Left lung (tissue), 10 donors: ENCODE data around the gene IRF8. TPM values are rescaled to one million over a fixed set of nuclear protein-coding genes. Genes with fewer than 3 reads are reported as not detected.
"Not testable (repeated sequence)": the region's sequence is repeated elsewhere in the genome, so short reads cannot be mapped to it uniquely, and the experiment has no call there.

Experiments
- ATAC-seq: fragments of 200-7000 bp; cut with Tn5 transposase; one replicate; pipeline ENCODE4 v1.9.1; 2020; ENCODE audit warnings: moderate library complexity
- DNase-seq, 4 donors: peaks; one replicate each; pipeline ENCODE4 v3.0.0-alpha.2; 2013 to 2020
- H3K27ac ChIP-seq, 2 donors: fragments of 200-600 bp; sonication (generic) in 1 of 2; one replicate each; pipeline versions ENCODE4 v1.5.0 to v1.8.0; 2020 to 2021
- H3K27me3 ChIP-seq, 2 donors: fragments of 200-600 bp; sonication (generic) in 1 of 2; one replicate each; pipeline versions ENCODE4 v1.5.0 to v1.8.0; 2020 to 2021
- H3K36me3 ChIP-seq, 2 donors: fragments of 200-600 bp; sonication (generic) in 1 of 2; one replicate each; pipeline versions ENCODE4 v1.5.0 to v1.8.0; 2020 to 2021
- H3K4me1 ChIP-seq, 2 donors: fragments of 200-600 bp; one replicate each; pipeline ENCODE4 v1.8.0; 2021
- H3K4me3 ChIP-seq, 2 donors: fragments of 200-600 bp; sonication (generic) in 1 of 2; one replicate each; pipeline versions ENCODE4 v1.5.0 to v1.8.0; 2020 to 2021; ENCODE audit warnings: mild to moderate bottlenecking in 1 of 2
- H3K9me3 ChIP-seq, 2 donors: fragments of 200-600 bp; sonication (generic) in 1 of 2; one replicate each; pipeline versions ENCODE4 v1.5.0 to v1.8.0; 2020 to 2021
- intact Hi-C, 2 donors: fragments of 100-400 bp; cut with DNase I; formaldehyde crosslinking; loops; one replicate each; pipeline versions ENCODE4 v1.11.2 to v1.14.2; 2022
- polyA plus RNA-seq, 6 donors: library from polyadenylated mRNA; unstranded; fragments of 120-200 nt; gene quantifications; one replicate each; pipeline ENCODE4 v1.2.1, GENCODE V29; 2013; ENCODE audit not compliant: insufficient read length in 6 of 6
- total RNA-seq, 2 donors: library from RNA; stranded (reverse); fragmentation: NEBNext Ultra II Directional; extraction: Animal tissue kit (Norgen Biotek cat#: 25700); gene quantifications; one replicate each; pipeline ENCODE4 v1.2.1, GENCODE V29; 2021
- TF ChIP-seq, protein P1 (sequence below), 2 donors: fragments of 200-600 bp; sonication (generic) in 1 of 2; IDR thresholded peaks; one replicate each; pipeline versions ENCODE4 v1.5.0 to v1.8.0; 2021; ENCODE audit warnings: antibody characterized with exemption in 2 of 2
- donor health status: DM: no; HTN: yes; CAD: no.
- donor health status: DM: no; HTN: no; CAD: no.

The IRF8 gene
- total and polyA plus RNA-seq, 8 donors: 9.8 to 33.6 (median 15.2) TPM

DNA sequence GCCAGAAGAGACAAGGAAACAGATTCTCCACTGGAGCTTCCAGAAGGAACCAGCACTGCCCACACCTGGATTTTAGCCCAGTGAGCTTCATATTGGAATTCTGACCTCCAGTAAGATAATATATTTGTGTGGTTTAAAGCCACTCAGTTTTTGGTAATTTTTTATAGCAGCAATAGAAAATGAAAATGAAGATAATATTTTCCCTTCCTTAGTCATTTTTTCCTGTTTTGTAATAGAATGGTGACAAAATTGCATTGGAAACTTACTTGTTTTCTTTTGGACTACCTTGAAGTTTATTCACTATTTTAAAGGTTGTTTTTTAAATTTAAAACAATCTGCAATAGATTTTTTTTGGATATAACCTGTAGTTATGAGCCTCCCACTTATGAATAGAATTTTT lies 29.8 kb upstream of the IRF8 start:
- Histone ChIP-seq H3K36me3 (no peaks in the 10 kb centered on the region), H3K27ac (no peak overlapping the region), H3K27me3 (no peaks in the 10 kb centered on the region), H3K9me3 (no peaks in the 10 kb centered on the region), H3K4me1 (peaks cover 0 to 36% of the 10 kb centered on the region in 2 donors), H3K4me3 (no peak overlapping the region)
- no peak for ATAC-seq
- intact Hi-C loops: no loop called here
- TF ChIP-seq, protein P1, sequence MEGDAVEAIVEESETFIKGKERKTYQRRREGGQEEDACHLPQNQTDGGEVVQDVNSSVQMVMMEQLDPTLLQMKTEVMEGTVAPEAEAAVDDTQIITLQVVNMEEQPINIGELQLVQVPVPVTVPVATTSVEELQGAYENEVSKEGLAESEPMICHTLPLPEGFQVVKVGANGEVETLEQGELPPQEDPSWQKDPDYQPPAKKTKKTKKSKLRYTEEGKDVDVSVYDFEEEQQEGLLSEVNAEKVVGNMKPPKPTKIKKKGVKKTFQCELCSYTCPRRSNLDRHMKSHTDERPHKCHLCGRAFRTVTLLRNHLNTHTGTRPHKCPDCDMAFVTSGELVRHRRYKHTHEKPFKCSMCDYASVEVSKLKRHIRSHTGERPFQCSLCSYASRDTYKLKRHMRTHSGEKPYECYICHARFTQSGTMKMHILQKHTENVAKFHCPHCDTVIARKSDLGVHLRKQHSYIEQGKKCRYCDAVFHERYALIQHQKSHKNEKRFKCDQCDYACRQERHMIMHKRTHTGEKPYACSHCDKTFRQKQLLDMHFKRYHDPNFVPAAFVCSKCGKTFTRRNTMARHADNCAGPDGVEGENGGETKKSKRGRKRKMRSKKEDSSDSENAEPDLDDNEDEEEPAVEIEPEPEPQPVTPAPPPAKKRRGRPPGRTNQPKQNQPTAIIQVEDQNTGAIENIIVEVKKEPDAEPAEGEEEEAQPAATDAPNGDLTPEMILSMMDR (IDR thresholded peaks at IDR 0.05): no peak
- no peak for DNase-seq

DNA sequence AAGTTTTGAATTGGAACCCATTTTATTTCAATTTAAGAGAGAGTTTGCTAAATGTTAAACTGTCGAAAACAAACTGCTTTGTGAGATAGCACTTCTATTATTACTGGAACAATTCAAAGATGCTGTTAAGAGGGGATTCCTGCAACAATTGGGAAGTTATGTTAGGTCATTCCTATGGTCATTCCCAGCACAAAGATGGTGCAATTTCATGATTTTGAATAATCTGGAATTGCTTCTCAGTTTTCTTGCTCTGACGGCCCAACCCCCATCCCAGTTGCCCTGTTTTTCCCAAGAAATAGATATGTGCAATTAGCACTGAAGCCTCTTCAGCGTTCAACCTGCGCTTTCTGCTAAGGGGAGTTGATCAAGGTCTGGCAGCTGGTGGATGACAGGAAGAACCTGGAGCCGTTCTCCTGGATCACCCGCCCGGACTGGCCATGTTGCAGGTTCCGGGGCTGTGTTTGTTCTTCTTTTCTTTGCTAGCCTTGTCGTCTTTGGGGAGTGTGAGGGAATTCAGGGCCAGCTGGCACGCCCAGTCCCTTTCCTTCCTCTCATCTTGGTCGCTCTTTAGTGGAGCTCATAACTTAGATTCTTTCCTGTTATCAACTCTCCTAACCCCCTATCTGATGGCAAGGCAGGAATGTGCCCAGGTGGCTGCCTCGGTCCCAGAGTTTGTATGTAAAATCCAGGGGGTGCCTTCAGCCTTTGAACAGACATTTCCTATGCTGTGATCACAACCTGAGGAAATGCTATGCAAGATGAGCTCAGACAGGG lies 29.0 kb upstream of the IRF8 start:
- ATAC-seq (peak; percentile 57), DNase-seq (no peak)
- Histone ChIP-seq H3K4me3 (no peak overlapping the region), H3K9me3 (no peaks in the 10 kb centered on the region), H3K4me1 (peaks cover 0 to 36% of the 10 kb centered on the region in 2 donors), H3K36me3 (no peaks in the 10 kb centered on the region), H3K27me3 (no peaks in the 10 kb centered on the region), H3K27ac (peak overlapping the region; percentile 53 to 75)
- intact Hi-C loops: no loop called here
- TF ChIP-seq, protein P1 (IDR thresholded peaks at IDR 0.05): no peak

DNA sequence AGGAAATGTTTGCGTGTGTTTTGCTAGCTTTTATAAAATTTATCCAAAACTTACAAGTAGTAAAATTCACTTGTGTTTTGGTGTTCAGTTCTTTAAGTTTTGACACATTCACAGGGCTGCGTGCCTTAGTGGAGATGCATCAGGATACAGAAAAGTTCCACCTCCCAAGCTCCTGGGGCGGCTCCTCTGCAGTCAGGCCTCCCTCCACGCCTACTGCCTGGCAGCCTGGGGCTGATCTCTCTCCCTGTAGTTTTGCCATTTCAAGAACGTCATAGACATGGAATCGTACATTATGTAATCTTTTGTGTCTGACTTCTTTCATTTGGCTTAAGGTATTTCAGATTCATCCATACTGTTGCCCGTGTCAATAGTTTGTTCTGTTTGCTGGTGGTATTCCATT lies 27.2 kb upstream of the IRF8 start:
- H3K4me1 ChIP-seq: peaks cover 0 to 36% of the 10 kb centered on the region in 2 donors
- H3K4me3 ChIP-seq: no peak overlapping the region
- no peak for ATAC-seq
- no peak for DNase-seq
- H3K27me3 ChIP-seq: no peaks in the 10 kb centered on the region
- H3K36me3 ChIP-seq: no peaks in the 10 kb centered on the region
- H3K27ac ChIP-seq: no peak overlapping the region
- TF ChIP-seq, protein P1 (IDR thresholded peaks at IDR 0.05): no peak
- H3K9me3 ChIP-seq: no peaks in the 10 kb centered on the region
- intact Hi-C loops: no loop called here

DNA sequence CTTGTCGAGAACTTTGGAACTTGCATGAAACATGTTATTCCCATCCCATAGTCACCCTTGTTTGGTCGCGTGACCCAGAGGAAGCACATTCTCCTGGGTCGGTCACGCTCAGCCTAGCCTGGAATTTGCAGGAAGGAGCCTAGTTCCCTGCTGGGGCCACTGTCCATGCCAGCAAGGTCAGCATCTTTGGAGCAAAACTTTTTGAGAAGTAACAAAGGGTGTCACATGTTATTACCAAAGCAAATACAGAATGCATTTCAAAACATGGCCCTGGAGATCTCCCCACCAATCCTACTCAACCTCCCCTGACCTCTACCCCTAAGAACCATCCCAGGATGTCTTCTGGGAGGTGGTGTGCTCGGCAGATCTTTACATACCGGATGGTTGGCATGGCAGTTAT lies 26.2 kb upstream of the IRF8 start:
- Histone ChIP-seq H3K4me3 (no peak overlapping the region), H3K4me1 (peaks cover 0 to 36% of the 10 kb centered on the region in 2 donors), H3K36me3 (no peaks in the 10 kb centered on the region), H3K27me3 (no peaks in the 10 kb centered on the region), H3K9me3 (no peaks in the 10 kb centered on the region), H3K27ac (peak overlapping the region in 1 of 2 donors; percentile 48)
- ATAC-seq: peak; percentile 76
- intact Hi-C loops: no loop called here
- DNase-seq: peak in 1 of 4 donors; percentile 75
- TF ChIP-seq, protein P1 (IDR thresholded peaks at IDR 0.05): no peak

DNA sequence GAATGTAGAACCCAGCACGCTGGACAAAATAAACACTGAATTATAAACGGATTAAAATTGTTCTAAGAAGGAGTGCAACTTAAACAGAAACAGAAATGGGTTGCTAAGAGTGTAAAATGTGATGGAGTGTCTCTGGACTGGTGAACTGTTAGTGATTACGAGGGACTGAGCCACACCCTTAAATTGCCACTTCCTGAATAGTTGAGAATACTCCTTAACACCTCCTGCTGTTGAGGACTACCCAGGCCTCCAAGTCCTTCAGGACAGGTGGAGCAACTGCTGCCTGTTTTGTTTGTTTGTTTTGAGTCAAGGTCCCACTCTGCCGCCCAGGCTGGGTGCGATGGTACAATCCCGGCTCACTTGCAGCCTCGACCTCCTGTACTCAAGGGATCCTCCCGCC lies 25.8 kb upstream of the IRF8 start:
- TF ChIP-seq, protein P1 (IDR thresholded peaks at IDR 0.05): no peak
- H3K4me3 ChIP-seq: no peak overlapping the region
- H3K9me3 ChIP-seq: no peaks in the 10 kb centered on the region
- H3K4me1 ChIP-seq: peaks cover 0 to 36% of the 10 kb centered on the region in 2 donors
- H3K27ac ChIP-seq: peak overlapping the region in 1 of 2 donors; percentile 48
- no peaks in the 10 kb centered on the region for H3K27me3 ChIP-seq
- intact Hi-C loops: no loop called here
- H3K36me3 ChIP-seq: no peaks in the 10 kb centered on the region
- ATAC-seq: peak; percentile 57
- no peak for DNase-seq

DNA sequence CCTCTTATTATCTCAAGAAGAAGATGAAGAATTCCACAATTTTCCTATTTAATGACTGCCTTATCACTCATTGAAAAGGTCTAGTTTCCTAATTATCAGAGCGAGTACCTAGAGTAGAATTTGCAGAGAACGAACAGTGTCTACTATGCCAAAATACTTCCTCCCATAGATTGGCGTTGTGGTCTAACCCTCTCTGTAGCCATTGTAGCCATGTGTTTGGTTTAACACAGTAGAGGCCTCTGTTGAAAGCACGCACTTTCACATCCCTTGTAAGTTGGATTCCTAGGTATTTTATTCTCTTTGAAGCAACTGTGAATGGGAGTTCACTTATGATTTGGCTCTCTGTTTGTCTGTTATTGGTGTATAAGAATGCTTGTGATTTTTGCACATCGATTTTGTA lies 24.9 kb upstream of the IRF8 start:
- ATAC-seq, H3K36me3 ChIP-seq: not testable (repeated sequence)
- H3K4me1 ChIP-seq: peaks cover 0 to 35% of the 10 kb centered on the region in 2 donors

More for the DNA sequence above, 24.9 kb upstream of the IRF8 start:
- H3K27me3 ChIP-seq, DNase-seq, H3K27ac ChIP-seq, H3K4me3 ChIP-seq, intact Hi-C loops, H3K9me3 ChIP-seq: not testable (repeated sequence)
